ENCODE data around the gene POU2AF3.
"Not testable (repeated sequence)": the region's sequence is repeated elsewhere in the genome, so short reads cannot be mapped to it uniquely, and the experiment has no call there.

Gene POU2AF3

GRCh38 chr11:111301004-111301841, 2.9 kb downstream of the POU2AF3 start:
- no peak for DNase-seq

- DNase-seq, result no peak
Observed at GRCh38 chr11:111301842-111302118, 3.4 kb downstream of the POU2AF3 start.

GRCh38 chr11:111302298-111302697, 4.0 kb downstream of the POU2AF3 start:
- DNase-seq, result no peak

- no peak for DNase-seq
Observed at GRCh38 chr11:111303461-111303860, 5.1 kb downstream of the POU2AF3 start.

- no peak for DNase-seq
Observed at GRCh38 chr11:111305162-111305802, 6.9 kb downstream of the POU2AF3 start.

GRCh38 chr11:111305876-111306275, 7.5 kb downstream of the POU2AF3 start:
- no peak for DNase-seq

- no peak for DNase-seq
Observed at GRCh38 chr11:111306321-111306720, 8.0 kb downstream of the POU2AF3 start.

- no peak for DNase-seq
Observed at GRCh38 chr11:111307472-111308108, 9.2 kb downstream of the POU2AF3 start.

- no peak for DNase-seq
Observed at GRCh38 chr11:111308140-111308539, 9.8 kb downstream of the POU2AF3 start.

GRCh38 chr11:111309215-111309915, 11.0 kb downstream of the POU2AF3 start:
- DNase-seq, result no peak

- DNase-seq, result peak; percentile 7 to 63
Observed at GRCh38 chr11:111310088-111310487, 11.7 kb downstream of the POU2AF3 start.

GRCh38 chr11:111310723-111311122, 12.4 kb downstream of the POU2AF3 start:
- DNase-seq, result no peak

GRCh38 chr11:111312076-111312475, 13.7 kb downstream of the POU2AF3 start:
- DNase-seq, result no peak

- no peak for DNase-seq
Observed at GRCh38 chr11:111319296-111319695, 20.9 kb downstream of the POU2AF3 start.

GRCh38 chr11:111320199-111320598, 21.9 kb downstream of the POU2AF3 start:
- DNase-seq, result not testable (repeated sequence)

- DNase-seq, result no peak
Observed at GRCh38 chr11:111320728-111321568, 22.6 kb downstream of the POU2AF3 start.

GRCh38 chr11:111322534-111322933, 24.2 kb downstream of the POU2AF3 start:
- DNase-seq, result no peak

GRCh38 chr11:111324277-111324720, 26.0 kb downstream of the POU2AF3 start:
- no peak for DNase-seq

GRCh38 chr11:111325259-111325658, 26.9 kb downstream of the POU2AF3 start:
- DNase-seq, result no peak

GRCh38 chr11:111326824-111327223, 28.5 kb downstream of the POU2AF3 start:
- DNase-seq, result no peak

- no peak for DNase-seq
Observed at GRCh38 chr11:111327908-111328624, 29.7 kb downstream of the POU2AF3 start.

Data from NCI-H1930 (cell line).